Thyroid gland (tissue), 4 donors: Measurements from ENCODE around the gene ZC3H18.
A peak's percentile ranks its signal among the peaks of the same experiment; 100 is the strongest.

Source experiments
- CTCF ChIP-seq, 6 experiments: fragments of 200-600 bp in 3 of 6; fragments of 450-650 bp in 3 of 6; sonication (generic) in 3 of 6; IDR thresholded peaks; one replicate each; pipeline ENCODE4 v1.5.1; 2016 to 2019; ENCODE audit warnings: antibody characterized with exemption in 6 of 6, mild to moderate bottlenecking in 2 of 6, inconsistent platforms in 1 of 6, moderate library complexity in 1 of 6
- POLR2A ChIP-seq, 2 donors: fragments of 450-650 bp; IDR thresholded peaks; one replicate each; pipeline ENCODE4 v1.6.1; 2017; ENCODE audit warnings: antibody characterized with exemption in 2 of 2, mild to moderate bottlenecking in 2 of 2, moderate library complexity in 1 of 2

DNA sequence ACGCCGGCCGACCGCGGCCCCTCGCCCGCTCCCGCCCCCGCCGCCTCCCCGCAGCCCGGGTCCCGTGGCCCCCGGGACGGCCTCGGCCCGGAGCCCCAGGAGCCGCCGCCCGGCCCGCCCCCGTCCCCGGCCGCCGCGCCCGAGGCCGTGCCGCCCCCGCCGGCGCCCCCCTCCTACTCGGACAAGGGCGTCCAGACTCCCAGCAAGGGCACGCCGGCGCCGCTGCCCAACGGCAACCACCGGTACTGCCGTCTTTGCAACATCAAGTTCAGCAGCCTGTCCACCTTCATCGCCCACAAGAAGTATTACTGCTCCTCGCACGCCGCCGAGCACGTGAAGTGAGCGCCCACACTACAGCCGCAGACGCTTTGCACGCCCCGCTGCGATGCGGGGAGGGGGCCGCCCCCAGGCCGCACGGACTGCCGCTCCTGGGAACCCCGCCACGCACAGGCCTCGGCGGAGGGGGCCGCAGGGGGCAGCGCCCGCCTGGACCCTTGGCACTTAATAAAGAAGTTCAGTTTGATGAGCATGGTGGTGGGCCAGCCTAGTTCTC is 35.5 kb upstream of the ZC3H18 start:
- TF ChIP-seq CTCF (IDR thresholded peaks at IDR 0.05) (peak in 1 of 6 experiments; percentile 17), POLR2A (IDR thresholded peaks at IDR 0.05) (no peak)
